VCaP (cell line): ENCODE measurements around the gene OMP.
A peak's percentile ranks its signal among the peaks of the same experiment; 100 is the strongest.

Source experiments
- H3K27ac ChIP-seq: fragments of 450-650 bp; 2 replicates; pipeline ENCODE4 v1.5.1; 2017
- TF ChIP-seq, protein P1 (sequence below): fragments of 450-650 bp; conservative IDR thresholded peaks from 2 replicates; pipeline ENCODE4 v1.5.1; 2017; ENCODE audit warnings: mild to moderate bottlenecking, moderate library complexity

The OMP gene

GRCh38 chr11:77125695-77126094 is 23.1 kb downstream of the OMP start:
- H3K27ac ChIP-seq, result no peak overlapping the region
- TF ChIP-seq, protein P1, sequence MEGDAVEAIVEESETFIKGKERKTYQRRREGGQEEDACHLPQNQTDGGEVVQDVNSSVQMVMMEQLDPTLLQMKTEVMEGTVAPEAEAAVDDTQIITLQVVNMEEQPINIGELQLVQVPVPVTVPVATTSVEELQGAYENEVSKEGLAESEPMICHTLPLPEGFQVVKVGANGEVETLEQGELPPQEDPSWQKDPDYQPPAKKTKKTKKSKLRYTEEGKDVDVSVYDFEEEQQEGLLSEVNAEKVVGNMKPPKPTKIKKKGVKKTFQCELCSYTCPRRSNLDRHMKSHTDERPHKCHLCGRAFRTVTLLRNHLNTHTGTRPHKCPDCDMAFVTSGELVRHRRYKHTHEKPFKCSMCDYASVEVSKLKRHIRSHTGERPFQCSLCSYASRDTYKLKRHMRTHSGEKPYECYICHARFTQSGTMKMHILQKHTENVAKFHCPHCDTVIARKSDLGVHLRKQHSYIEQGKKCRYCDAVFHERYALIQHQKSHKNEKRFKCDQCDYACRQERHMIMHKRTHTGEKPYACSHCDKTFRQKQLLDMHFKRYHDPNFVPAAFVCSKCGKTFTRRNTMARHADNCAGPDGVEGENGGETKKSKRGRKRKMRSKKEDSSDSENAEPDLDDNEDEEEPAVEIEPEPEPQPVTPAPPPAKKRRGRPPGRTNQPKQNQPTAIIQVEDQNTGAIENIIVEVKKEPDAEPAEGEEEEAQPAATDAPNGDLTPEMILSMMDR, result no peak

GRCh38 chr11:77126156-77126775 is 23.6 kb downstream of the OMP start:
- H3K27ac ChIP-seq, result no peak overlapping the region
- TF ChIP-seq, protein P1, result no peak

DNA sequence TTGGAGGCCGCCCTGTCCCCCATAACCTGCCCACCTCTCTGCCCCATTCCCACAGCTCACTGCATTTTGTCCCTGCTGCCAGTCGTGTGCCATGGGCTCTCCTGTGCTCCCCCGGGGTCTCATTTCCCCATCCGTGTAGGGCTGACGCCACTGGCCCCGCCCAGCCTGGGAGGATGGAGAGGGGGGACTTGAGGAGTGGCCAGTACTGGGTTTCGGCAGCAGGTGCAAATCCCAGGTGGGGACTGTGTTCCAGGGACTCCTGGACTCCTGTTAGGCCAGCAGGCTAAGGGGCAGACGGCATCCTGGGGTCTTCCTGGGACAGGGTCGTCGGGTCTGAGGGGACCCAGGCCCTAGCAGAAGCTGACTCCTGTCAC is 24.2 kb downstream of the OMP start:
- peak overlapping the region; percentile 36; the same call in 1 of the 2 replicates for H3K27ac ChIP-seq
- TF ChIP-seq, protein P1, result no peak

- TF ChIP-seq, protein P1, result peak; percentile 99
- peak overlapping the region; percentile 36; the same call in 1 of the 2 replicates for H3K27ac ChIP-seq
These were observed 24.7 kb downstream of the OMP start for GRCh38 chr11:77127235-77127911.

GRCh38 chr11:77127920-77128691 is 25.5 kb downstream of the OMP start, which contains the start of gene MYO7A:
Gene MYO7A, plus strand, starts transcription at chr11:77128246. Its CDS starts 2,389 bp downstream, at chr11:77130635.
- TF ChIP-seq, protein P1, result no peak
- H3K27ac ChIP-seq, result peak within 1 kb of the TSS; percentile 36; the same call in 1 of the 2 replicates

- TF ChIP-seq, protein P1, result no peak
These were observed 26.6 kb downstream of the OMP start for GRCh38 chr11:77129069-77129841.

More at GRCh38 chr11:77129069-77129841, 26.6 kb downstream of the OMP start:
- H3K27ac ChIP-seq, result no peak overlapping the region
